Hepatocyte (in vitro differentiated cells): ENCODE data around the gene HLA-E. TPM values are rescaled to one million over a fixed set of nuclear protein-coding genes. Genes with fewer than 3 reads are reported as not detected.
"Not testable (repeated sequence)": the region's sequence is repeated elsewhere in the genome, so short reads cannot be mapped to it uniquely, and the experiment has no call there.

Source experiments
- DNase-seq: peaks from one replicate; pipeline ENCODE4 v3.0.0-alpha.2; 2016; ENCODE audit warnings: low spot score
- H2AFZ ChIP-seq: fragments of 200-600 bp; sonication (generic); 2 replicates; pipeline ENCODE4 v1.6.0; 2016; ENCODE audit warnings: antibody characterized with exemption, mild to moderate bottlenecking
- H3K27ac ChIP-seq: fragments of 200-600 bp; sonication (generic); 2 replicates; pipeline ENCODE4 v1.5.1; 2016; ENCODE audit warnings: mild to moderate bottlenecking
- H3K27me3 ChIP-seq: fragments of 200-600 bp; sonication (generic); 2 replicates; pipeline ENCODE4 v1.6.1; 2016
- H3K36me3 ChIP-seq: fragments of 200-600 bp; sonication (generic); replicated peaks from 2 replicates; pipeline ENCODE4 v1.5.1; 2016; ENCODE audit warnings: low read depth; ENCODE audit not compliant: insufficient read depth
- H3K4me1 ChIP-seq: fragments of 200-600 bp; sonication (generic); 2 replicates; pipeline ENCODE4 v1.5.1; 2016; ENCODE audit warnings: mild to moderate bottlenecking, moderate library complexity; ENCODE audit not compliant: insufficient read depth
- H3K4me2 ChIP-seq: fragments of 200-600 bp; sonication (generic); 2 replicates; pipeline ENCODE4 v1.6.0; 2016
- H3K4me3 ChIP-seq: fragments of 200-600 bp; sonication (generic); 2 replicates; pipeline ENCODE4 v1.5.1; 2016; ENCODE audit warnings: mild to moderate bottlenecking
- H3K79me2 ChIP-seq: fragments of 200-600 bp; sonication (generic); 2 replicates; pipeline ENCODE4 v1.6.0; 2017; ENCODE audit warnings: mild to moderate bottlenecking
- H3K9me2 ChIP-seq: fragments of 200-600 bp; sonication (generic); replicated peaks from 2 replicates; pipeline ENCODE4 v1.6.0; 2017; ENCODE audit warnings: mild to moderate bottlenecking; ENCODE audit not compliant: insufficient read depth
- H3K9me3 ChIP-seq: fragments of 200-600 bp; sonication (generic); 2 replicates; pipeline ENCODE4 v1.5.1; 2016; ENCODE audit warnings: low read depth, mild to moderate bottlenecking
- H4K20me1 ChIP-seq: fragments of 200-600 bp; sonication (generic); 2 replicates; pipeline ENCODE4 v1.6.0; 2016; ENCODE audit warnings: mild to moderate bottlenecking; ENCODE audit not compliant: insufficient read depth, poor library complexity, severe bottlenecking
- EZH2 ChIP-seq: fragments of 200-600 bp; sonication (generic); IDR thresholded peaks from 2 replicates; pipeline ENCODE4 v1.6.1; 2016; ENCODE audit warnings: antibody characterized with exemption, mild to moderate bottlenecking, borderline replicate concordance
- EZH2phosphoT487 ChIP-seq: fragments of 200-600 bp; sonication (generic); IDR thresholded peaks from one replicate; pipeline ENCODE4 v1.6.1; 2018; ENCODE audit warnings: antibody characterized with exemption, mild to moderate bottlenecking, low read depth, moderate library complexity; ENCODE audit not compliant: unreplicated experiment, severe bottlenecking
- WGBS: methylation state at CpG from one replicate; pipeline ENCODE4 v1.1.6; 2016; ENCODE audit warnings: low lambda C conversion rate; ENCODE audit errors: missing lambda C conversion rate; 5-methylcytosine and 5-hydroxymethylcytosine counted together
- polyA plus RNA-seq: library from polyadenylated mRNA; unstranded; fragments of >200 nt; fragmentation: Nextera tagmentation; extraction: Ambion mirVana; gene quantifications from 2 replicates; pipeline ENCODE4 v1.2.1, GENCODE V29; 2016
- total RNA-seq: library from RNA; depleted of rRNA; stranded (reverse); fragments of >200 nt; gene quantifications from 2 replicates; pipeline ENCODE4 v1.2.3, GENCODE V29; 2014
- TF ChIP-seq, protein P1 (sequence below): fragments of 200-600 bp; sonication (generic); IDR thresholded peaks from 2 replicates; pipeline ENCODE4 v1.5.1; 2016; ENCODE audit warnings: antibody characterized with exemption, mild to moderate bottlenecking; ENCODE audit not compliant: poor library complexity

Gene HLA-E
- total and polyA plus RNA-seq, 2 experiments from 2014 or later: 141 to 158 TPM

DNA sequence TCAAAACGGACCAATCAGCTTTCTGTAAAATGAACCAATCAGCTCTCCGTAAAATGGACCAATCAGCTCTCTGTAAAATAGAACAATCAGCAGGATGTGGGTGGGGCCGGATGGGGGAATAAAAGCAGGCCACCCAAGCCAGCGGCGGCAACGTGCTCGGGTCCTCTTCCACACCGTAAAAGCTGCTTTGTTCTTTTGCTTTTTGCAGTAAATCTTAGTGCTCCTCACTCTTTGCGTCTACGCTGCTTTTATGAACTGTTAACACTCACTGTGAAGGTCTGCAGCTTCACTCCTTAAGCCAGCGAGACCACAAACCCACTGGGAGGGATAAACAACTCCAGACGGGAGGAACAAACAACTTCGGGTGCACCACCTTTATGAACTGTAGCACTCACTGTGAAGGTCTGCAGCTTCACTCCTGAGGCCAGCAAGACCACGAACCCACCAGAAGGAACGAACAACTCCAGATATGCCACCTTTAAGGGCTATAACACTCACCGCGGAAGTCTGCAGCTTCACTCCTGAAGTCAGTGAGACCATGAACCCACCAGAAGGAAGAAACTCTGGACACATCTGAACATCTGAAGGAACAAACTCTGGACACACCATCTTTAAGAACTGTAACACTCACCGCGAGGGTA, 29.3 kb downstream of the HLA-E start:
- not testable (repeated sequence) for H3K9me3 ChIP-seq, H3K27ac ChIP-seq
- whole genome bisulfite sequencing: 87% methylated on average over 19 of the region's 19 CpGs

DNA sequence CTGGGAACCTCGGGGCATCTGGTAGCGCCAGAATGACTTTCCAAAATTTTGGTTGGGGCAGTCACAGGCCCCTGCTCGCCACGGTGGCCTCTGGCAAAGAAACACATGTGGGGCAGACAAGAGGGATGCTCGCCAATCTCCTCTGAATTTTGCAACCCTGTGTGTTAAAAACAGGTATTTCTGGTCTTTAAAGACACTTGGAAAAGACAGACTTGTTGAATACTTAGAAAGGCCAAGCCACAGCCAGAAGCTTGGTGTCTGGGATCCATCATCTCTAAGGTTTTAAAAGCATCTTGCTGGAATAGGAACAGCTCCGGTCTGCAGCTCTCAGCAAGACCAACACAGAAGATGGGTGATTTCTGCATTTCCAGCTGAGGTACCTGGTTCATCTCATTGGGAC, 31.2 kb downstream of the HLA-E start:
- WGBS: 69% methylated on average over 6 of the region's 6 CpGs
- Histone ChIP-seq H3K9me2 (no peaks in the 10 kb centered on the region), H3K4me2 (no peak overlapping the region), H3K79me2 (no peaks in the 10 kb centered on the region), H3K27ac (peak overlapping the region; percentile 71), H3K36me3 (no peaks in the 10 kb centered on the region), H3K4me1 (peaks cover 7% of the 10 kb centered on the region), H2AFZ (no peak overlapping the region), H3K4me3 (no peak overlapping the region), H4K20me1 (no peaks in the 10 kb centered on the region), H3K27me3 (no peaks in the 10 kb centered on the region), H3K9me3 (no peaks in the 10 kb centered on the region)
- DNase-seq: no peak
- TF ChIP-seq EZH2 (no peak), EZH2phosphoT487 (no peak)
- TF ChIP-seq, protein P1, sequence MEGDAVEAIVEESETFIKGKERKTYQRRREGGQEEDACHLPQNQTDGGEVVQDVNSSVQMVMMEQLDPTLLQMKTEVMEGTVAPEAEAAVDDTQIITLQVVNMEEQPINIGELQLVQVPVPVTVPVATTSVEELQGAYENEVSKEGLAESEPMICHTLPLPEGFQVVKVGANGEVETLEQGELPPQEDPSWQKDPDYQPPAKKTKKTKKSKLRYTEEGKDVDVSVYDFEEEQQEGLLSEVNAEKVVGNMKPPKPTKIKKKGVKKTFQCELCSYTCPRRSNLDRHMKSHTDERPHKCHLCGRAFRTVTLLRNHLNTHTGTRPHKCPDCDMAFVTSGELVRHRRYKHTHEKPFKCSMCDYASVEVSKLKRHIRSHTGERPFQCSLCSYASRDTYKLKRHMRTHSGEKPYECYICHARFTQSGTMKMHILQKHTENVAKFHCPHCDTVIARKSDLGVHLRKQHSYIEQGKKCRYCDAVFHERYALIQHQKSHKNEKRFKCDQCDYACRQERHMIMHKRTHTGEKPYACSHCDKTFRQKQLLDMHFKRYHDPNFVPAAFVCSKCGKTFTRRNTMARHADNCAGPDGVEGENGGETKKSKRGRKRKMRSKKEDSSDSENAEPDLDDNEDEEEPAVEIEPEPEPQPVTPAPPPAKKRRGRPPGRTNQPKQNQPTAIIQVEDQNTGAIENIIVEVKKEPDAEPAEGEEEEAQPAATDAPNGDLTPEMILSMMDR: no peak

More for the DNA sequence above, 29.3 kb downstream of the HLA-E start:
- H4K20me1 ChIP-seq, H3K36me3 ChIP-seq, DNase-seq, H3K4me3 ChIP-seq, H3K9me2 ChIP-seq, H3K27me3 ChIP-seq, H3K79me2 ChIP-seq, H3K4me2 ChIP-seq, H2AFZ ChIP-seq, H3K4me1 ChIP-seq: not testable (repeated sequence)

DNA sequence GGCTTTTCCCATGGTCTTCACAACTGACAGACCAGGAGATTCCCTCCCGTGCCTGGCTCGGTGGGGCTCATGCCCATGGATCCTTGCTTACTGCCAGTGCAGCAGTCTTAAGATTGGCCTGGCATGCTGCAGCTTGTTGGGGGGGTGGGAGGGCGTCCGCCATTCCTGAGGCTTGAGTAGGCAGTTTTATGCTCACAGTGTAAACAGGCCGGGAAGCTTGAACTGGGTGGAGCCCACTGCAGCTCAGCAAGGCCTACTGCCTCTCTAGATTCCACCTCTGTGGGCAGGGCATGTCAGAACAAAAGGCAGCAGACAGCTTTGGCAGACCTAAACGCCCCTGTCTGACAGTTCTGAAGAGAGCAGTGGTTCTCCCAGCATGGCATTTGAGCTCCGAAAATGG, 31.8 kb downstream of the HLA-E start:
- H3K9me2 ChIP-seq, H3K4me1 ChIP-seq, H3K79me2 ChIP-seq, H3K4me3 ChIP-seq, H3K27me3 ChIP-seq, H2AFZ ChIP-seq, H3K36me3 ChIP-seq, H3K4me2 ChIP-seq, H4K20me1 ChIP-seq, H3K9me3 ChIP-seq: not testable (repeated sequence)
- peak; percentile 50 for DNase-seq
- peak overlapping the region; percentile 84 for H3K27ac ChIP-seq
- WGBS: 82% methylated on average over 5 of the region's 7 CpGs

DNA sequence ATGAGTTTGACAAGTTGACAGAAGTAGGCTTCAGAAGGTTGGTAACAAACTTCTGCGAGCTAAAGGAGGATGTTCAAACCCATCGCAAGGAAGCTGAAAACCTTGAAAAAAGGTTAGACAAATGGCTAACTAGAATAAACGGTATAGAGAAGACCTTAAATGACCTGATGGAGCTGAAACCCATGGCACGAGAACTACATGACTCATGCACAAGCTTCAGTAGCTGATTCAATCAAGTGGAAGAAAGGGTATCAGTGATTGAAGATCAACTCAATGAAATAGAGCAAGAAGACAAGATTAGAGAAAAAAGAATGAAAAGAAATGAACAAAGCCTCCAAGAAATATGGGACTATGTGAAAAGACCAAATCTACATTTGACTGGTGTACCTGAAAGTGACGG, 32.6 kb downstream of the HLA-E start:
- H3K9me2 ChIP-seq, H3K4me3 ChIP-seq, H4K20me1 ChIP-seq, H3K79me2 ChIP-seq, H2AFZ ChIP-seq, DNase-seq, H3K4me2 ChIP-seq, H3K36me3 ChIP-seq, H3K4me1 ChIP-seq, H3K9me3 ChIP-seq, H3K27me3 ChIP-seq: not testable (repeated sequence)
- peak overlapping the region; percentile 84 for H3K27ac ChIP-seq
- WGBS: 87% methylated on average over 5 of the region's 5 CpGs

DNA sequence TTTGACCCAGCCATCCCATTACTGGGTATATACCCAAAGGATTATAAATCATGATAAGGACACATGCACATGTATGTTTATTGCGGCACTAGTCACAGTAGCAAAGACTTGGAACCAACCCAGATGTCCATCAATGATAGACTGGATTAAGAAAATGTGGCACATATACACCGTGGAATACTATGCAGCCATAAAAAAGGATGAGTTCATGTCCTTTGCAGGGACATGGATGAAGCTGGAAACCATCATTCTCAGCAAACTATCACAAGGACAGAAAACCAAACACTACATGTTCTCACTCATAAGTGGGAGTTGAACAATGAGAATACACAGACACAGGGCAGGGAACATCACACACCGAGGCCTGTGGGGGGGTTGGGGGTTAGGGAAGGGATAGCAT, 37.1 kb downstream of the HLA-E start:
- H3K4me1 ChIP-seq, H3K27me3 ChIP-seq, H2AFZ ChIP-seq, H3K9me2 ChIP-seq, H3K79me2 ChIP-seq, H3K27ac ChIP-seq, H3K4me2 ChIP-seq, H3K9me3 ChIP-seq, H3K4me3 ChIP-seq, H4K20me1 ChIP-seq, H3K36me3 ChIP-seq, DNase-seq: not testable (repeated sequence)
- 88% methylated on average over 3 of the region's 3 CpGs for WGBS

DNA sequence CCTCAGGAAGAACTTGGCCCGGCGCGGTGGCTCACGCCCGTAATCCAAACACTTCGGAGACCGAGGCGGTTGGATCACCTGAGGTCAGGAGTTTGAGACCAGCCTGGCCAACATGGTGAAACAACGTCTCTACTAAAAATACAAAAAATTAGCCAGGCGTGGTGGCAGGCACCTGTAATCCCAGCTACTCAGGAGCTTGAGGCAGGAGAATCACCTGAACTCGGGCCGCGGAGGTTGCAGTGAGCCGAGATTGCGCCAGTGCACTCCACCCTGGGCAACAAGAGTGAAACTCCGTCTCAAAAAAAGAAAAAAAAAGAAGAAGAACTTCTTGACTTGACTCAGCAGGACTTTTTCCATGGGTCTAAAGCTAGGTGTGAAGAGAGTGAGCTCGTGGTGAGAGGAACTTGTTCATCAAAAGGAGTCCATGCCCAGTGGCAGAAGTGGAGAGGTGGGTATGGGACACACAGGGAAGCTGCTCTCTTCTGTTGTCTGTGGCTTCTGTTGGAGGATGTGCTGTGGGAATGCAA, 40.1 kb downstream of the HLA-E start:
- H3K27ac ChIP-seq, DNase-seq, H3K4me3 ChIP-seq: not testable (repeated sequence)

More for the DNA sequence above, 40.1 kb downstream of the HLA-E start:
- H3K4me1 ChIP-seq, H3K79me2 ChIP-seq, H3K9me3 ChIP-seq, H4K20me1 ChIP-seq, H3K9me2 ChIP-seq, H3K36me3 ChIP-seq, H2AFZ ChIP-seq, H3K4me2 ChIP-seq, H3K27me3 ChIP-seq: not testable (repeated sequence)
- 90% methylated on average over 17 of the region's 17 CpGs for WGBS
